Middle frontal gyrus (tissue), 1 donor: ENCODE results near the gene P2RX3.
"Not testable (repeated sequence)": the region's sequence is repeated elsewhere in the genome, so short reads cannot be mapped to it uniquely, and the experiment has no call there.

Source experiments
- DNase-seq: peaks from one replicate; pipeline ENCODE4 v3.0.0-alpha.2; 2015; ENCODE audit warnings: low spot score; ENCODE audit errors: extremely low spot score

The P2RX3 gene

GRCh38 chr11:57348636-57349313, 10.6 kb downstream of the P2RX3 start:
- DNase-seq: no peak

- DNase-seq: no peak
Measured at GRCh38 chr11:57349491-57350274, 11.5 kb downstream of the P2RX3 start.

GRCh38 chr11:57353036-57353435, 14.9 kb downstream of the P2RX3 start:
- DNase-seq: no peak

DNA sequence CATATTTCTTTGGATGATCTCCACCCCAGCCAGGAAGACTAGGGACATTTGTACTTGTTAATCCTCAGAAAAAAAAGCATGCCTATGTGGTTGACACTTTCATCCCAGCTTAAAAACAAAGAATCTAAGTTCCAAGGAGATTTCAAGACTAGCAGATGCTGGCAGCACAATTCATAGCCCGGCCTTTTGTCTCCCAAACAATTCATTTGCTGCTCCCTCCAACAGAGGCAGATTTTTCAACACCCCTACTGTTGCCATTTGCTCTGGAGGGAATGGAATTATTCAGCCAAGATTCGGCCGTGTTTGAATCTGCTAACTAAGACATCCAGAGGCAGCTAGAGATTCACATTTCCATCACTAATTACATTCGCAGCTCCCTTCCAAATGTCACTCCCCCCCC, 15.3 kb downstream of the P2RX3 start:
- DNase-seq: no peak

DNA sequence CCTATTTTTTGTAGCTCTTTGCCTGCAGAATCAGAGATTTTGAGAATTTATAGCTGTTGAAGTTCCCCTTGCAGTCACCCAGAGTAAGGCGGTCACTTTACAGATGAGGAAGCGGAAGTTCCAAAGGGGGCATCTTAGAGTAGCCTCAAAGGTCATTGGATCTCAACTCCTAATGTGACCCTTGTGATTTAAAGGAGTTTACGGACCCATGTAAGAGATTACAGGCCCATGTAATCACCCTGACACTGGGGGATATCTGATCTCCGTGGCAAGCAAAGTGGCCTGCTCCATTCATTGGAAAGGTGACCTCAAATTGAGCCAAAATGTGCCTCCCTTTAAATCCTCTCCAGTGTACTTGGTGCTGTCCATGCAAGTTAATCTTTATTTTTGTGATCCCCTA, 15.7 kb downstream of the P2RX3 start:
- DNase-seq: no peak

DNA sequence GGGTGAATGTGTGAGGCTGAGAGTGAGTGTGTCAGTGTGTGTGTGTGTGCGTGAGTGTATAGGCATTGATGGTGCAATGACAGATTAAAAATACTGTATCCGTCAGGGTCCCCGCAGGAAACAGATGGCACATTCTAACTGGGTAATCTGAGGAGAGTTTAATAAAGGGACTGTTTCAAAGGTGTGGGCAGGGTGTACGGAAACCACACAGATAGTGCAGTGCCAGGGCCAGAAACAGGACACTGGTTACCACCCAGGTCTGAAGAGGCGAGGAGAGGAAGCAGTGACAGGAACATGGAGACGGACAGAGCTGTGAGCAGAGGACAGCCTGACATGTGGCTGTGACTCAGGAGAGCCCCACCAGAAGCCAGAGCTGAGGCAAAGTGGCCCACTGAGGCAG, 16.5 kb downstream of the P2RX3 start:
- DNase-seq: no peak

- DNase-seq: no peak
Measured at GRCh38 chr11:57356268-57356667, 18.1 kb downstream of the P2RX3 start.

GRCh38 chr11:57357310-57357709, 19.2 kb downstream of the P2RX3 start:
- no peak for DNase-seq

DNA sequence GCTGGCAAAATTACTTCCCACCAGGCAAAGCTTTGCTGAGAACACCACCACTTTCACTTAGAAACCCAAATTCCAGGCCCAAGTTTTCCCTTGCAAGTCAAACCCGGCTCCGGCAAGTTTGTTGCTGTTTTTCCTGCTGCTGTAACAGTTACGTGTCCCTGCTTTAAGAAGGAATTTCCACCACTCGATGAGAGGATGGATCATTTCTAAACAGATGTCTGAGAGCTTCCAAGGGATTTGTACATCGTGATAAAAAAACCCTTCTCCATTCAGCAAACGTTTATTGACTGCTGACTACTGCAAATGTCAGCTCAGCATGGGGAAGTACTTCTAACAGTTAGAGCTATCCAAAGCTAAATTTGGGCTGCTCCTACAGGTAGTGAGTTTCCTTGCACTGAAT, 19.7 kb downstream of the P2RX3 start:
- no peak for DNase-seq

DNA sequence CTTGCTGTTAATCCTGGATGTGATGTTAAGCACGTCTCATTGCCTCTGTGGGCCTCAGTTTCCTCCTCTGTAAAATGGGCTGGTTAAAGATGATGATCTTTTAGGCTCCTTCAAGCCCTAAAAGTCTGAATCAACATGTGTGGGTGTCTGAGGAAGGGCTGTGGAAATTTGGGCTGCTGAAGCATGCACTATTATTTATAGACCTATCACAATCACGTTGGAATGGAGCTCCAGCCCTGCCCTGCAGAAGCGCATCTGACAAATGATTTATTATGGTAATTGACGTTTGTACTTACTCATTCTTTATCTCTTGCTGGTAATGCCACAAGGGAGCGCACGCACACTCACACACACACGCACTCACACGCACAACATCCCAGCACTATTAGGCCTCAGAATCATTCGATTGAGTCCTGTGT, 20.4 kb downstream of the P2RX3 start:
- DNase-seq: no peak

GRCh38 chr11:57358991-57359390, 20.8 kb downstream of the P2RX3 start:
- no peak for DNase-seq

DNA sequence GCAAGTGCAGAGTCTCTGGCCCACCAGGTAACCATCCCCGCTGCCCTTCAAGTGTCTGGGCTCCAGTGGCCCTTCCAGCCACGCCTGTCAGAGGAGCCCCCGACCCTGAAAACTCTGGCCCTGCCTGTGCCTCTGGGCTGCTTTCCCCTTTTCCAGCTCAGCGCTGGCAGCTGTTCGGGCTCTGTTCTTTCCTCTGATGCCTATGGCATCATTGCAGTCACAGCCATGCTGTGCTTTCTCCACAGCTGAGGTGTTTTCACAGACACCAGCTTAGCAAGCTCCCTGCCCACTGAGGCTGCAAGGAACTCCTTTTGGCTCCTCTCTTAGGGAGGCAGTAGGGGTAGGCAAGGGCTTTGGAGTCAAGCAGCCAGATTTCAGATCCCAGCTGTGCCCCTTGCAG, 21.2 kb downstream of the P2RX3 start:
- DNase-seq: no peak

- DNase-seq: no peak
Measured at GRCh38 chr11:57359896-57360690, 21.9 kb downstream of the P2RX3 start.

DNA sequence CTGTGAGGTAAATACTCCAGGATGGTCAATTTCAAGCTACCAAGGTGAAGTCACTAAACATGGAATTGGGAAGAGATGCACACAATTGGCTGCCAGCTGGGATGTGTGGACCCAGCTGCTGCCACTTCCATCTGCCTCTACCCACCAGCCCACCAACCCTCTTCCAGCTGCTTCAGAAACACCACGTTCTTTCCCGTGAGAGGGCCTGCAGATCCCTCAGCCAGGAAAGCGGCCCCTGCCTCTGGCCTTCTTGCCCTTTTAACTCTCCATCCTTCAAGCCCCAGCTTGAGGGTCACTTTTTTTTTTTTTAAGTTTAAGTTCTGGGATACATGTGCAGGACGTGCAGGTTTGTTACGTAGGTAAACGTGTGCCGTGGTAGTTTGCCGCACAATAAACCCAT, 22.8 kb downstream of the P2RX3 start:
- no peak for DNase-seq

GRCh38 chr11:57361420-57361819, 23.3 kb downstream of the P2RX3 start:
- DNase-seq: not testable (repeated sequence)

- DNase-seq: no peak
Measured at GRCh38 chr11:57361926-57362325, 23.8 kb downstream of the P2RX3 start.

GRCh38 chr11:57363131-57364080, 25.3 kb downstream of the P2RX3 start:
- peak; percentile 18 for DNase-seq

- no peak for DNase-seq
Measured at GRCh38 chr11:57364851-57365660, 26.9 kb downstream of the P2RX3 start.

GRCh38 chr11:57368106-57368844, 30.1 kb downstream of the P2RX3 start:
- no peak for DNase-seq
